ENCODE results near the gene NUP42. TPM values are rescaled to one million over a fixed set of nuclear protein-coding genes. Genes with fewer than 3 reads are reported as not detected.
"Not testable (repeated sequence)": the region's sequence is repeated elsewhere in the genome, so short reads cannot be mapped to it uniquely, and the experiment has no call there.

Gene NUP42
- total RNA-seq, 1 donor from 2014 or later: 21.6 TPM

DNA sequence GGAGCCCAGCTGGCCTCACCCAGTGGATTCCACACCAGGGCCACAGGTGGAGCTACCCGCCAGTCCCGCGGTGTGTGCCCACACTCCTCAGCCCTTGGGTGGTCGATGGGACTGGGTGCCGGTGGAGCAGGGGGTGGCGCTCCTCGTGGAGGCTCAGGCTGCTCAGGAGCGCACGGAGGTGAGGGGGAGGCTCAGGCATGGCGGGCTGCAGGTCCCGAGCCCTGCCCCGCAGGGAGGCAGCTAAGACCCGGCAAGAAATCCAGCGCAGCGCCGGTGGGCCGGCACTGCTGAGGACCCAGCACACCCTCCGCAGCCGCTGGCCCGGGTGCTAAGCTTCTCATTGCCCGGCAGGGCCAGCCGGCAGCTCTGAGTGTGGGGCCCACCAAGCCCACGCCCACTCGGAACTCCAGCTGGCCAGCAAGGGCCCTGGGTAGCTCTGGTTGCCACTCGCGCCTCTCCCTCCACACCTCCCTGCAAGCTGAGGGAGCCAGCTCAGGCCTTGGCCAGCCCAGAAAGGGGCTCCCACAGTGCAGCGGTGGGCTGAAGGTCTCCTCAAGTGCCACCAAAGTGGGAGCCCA is 11.9 kb downstream of the NUP42 start:
- DNase-seq (ENCODE audit: missing footprints); intact Hi-C loops (cut with DNase I); ATAC-seq: not testable (repeated sequence)

DNA sequence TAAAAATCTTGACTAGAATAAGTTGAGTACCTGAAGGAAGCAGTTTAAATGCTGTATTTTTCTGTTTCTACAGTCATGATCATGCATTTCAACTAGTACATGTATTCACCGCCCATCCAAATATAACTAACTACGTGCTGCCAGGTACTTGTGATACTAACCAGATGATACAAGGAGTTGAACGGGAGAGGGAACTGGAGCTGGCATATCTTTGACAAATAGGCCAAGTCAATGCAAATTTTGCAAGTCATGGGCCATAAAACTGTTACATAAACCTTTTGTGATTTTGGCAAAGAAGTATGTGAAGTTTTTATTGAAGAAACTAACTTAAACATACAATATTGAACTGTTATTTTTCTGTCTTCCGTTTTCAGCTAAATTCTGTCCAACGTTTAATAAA is 14.5 kb downstream of the NUP42 start:
- intact Hi-C loops (cut with DNase I): loop anchor here (5.0 kb wide), 1 partner anchor 51 kb away; the partner anchor contains the start of gene GPNMB

DNA sequence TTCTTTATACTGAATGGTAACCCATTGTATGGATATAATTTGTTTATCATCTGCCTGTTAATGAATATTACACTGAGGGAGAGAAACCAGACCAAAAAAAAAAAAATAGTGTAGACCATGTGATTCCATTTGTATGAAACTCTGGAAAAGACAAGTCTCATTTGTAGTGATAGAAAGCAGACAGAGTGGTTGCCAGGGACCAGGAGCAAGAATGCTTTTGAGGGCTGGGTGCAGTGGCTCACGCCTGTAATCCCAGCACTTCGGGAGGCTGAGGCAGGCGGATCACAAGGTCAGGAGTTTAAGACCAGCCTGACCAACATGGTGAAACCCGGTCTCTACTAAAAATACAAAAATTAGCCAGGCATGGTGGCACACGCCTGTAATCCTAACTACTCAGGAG is 15.9 kb downstream of the NUP42 start:
- DNase-seq (ENCODE audit: missing footprints); ATAC-seq: not testable (repeated sequence)
- intact Hi-C loops (cut with DNase I): loop anchor here (5.0 kb wide), 1 partner anchor 50 kb away; the partner anchor contains the start of gene GPNMB

More for the DNA sequence above, 14.5 kb downstream of the NUP42 start:
- DNase-seq (ENCODE audit: missing footprints): no peak
- ATAC-seq: peak; percentile 79

DNA sequence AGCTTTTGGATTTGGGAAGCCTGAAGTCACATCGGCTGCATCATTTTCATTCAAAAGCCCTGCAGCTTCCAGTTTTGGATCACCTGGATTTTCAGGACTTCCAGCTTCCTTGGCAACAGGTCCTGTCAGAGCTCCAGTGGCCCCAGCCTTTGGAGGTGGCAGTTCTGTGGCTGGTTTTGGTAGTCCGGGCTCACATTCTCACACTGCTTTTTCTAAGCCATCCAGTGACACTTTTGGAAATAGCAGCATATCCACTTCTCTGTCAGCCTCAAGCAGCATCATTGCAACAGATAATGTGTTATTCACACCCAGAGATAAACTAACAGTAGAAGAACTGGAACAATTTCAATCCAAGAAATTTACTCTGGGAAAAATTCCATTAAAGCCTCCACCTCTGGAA is 18.5 kb downstream of the NUP42 start:
- no peak for DNase-seq (ENCODE audit: missing footprints)
- no peak for ATAC-seq
- intact Hi-C loops (cut with DNase I): no loop called here

DNA sequence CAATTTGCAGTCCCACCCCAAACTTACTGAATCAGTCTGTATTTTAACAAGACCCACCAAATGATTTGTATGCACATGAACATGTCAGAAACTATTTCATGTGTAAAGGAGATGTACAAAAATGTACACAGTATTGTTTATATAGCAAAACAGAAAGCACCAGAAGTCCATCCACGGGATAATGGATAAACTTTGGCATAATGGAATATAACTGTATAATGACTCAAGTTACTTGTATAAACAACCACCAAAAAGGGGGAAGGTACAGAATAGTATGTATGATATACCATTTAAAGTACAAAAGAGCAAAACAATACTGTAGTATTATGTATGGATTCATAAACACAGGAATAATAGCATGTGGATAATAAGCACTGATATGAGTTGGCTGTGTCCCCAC is 22.4 kb downstream of the NUP42 start:
- intact Hi-C loops (cut with DNase I): no loop called here
- no peak for ATAC-seq

DNA sequence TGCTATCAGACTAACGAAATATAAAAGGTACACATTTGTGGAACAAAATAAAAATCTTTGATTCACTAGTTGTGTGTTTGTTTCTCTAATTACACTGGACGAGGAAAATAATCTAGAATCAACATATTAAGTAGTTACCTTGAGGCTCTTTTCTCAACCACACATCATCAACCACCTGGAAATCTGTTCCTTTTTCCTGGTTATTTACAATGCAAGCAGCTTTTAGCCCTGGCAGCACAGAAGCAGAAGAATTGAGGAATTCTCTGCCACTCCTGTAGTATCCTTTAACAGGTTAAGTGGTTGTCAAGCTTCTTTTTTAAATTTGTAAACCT is 23.7 kb downstream of the NUP42 start:
- no peak for ATAC-seq
- DNase-seq (ENCODE audit: missing footprints): no peak
- intact Hi-C loops (cut with DNase I): no loop called here

More for the DNA sequence above, 22.4 kb downstream of the NUP42 start:
- no peak for DNase-seq (ENCODE audit: missing footprints)

DNA sequence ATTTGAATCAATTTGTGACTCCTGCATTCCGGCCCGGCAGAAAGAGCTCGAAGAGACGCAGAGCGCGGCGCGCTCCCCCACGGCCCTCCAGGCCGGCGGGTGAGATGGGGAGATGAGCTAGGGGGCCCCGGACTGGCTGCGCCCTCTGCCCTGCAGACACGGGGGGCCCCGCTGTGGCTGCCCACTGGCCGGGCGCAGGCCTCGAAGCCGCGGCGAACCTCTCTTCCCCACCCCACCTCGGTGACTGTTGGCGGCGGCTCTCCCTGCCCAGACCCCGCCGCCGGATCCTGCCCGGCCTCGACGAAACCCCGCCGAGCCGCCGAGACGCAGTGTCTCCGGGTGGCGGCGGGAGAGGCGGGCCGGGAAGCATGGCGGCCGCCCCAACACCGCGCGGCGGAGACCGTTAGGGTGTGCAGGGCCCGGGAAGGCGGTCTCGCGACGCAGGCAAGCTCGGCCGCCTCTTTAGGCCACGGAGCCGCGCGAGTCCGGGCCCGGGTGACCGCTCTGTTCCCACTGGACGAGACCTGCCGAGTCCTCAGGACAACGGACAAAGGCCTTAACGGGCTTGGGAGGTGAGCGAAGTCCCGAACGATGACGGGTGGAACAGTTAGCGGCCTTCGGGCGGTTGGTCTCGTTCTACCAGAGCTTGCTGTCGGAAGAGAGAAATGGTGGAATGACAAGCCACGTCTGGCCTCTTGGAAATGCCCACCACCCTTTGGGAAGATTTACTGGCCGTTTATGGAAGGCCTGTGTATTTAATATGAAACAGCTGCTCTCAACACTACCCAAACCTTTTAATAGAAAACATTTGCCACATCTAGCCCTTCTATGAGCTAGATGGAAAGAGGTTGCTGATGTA is 24.3 kb downstream of the NUP42 start:
- ATAC-seq (peak; percentile 69), DNase-seq (ENCODE audit: missing footprints) (no peak)
- intact Hi-C loops (cut with DNase I): no loop called here

DNA sequence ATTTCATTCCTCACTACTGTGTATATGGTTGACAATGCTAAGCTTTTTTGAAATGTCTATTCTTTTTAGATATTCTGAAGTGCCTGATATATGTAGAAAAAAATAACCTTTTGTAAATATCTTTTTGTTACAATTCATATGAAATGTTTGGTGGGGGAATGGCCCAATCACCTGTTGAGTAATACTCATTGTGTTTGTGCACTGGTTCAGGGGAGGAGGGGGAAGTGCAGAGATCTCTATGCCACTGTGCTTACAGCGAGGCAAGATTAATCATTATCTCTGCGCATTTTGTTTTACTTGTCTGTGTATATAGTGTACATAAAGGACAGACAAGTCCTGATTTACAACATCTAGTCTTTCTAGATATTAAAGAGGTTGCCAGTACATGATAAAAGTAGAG is 25.2 kb downstream of the NUP42 start:
- no peak for ATAC-seq
- intact Hi-C loops (cut with DNase I): no loop called here
- no peak for DNase-seq (ENCODE audit: missing footprints)

DNA sequence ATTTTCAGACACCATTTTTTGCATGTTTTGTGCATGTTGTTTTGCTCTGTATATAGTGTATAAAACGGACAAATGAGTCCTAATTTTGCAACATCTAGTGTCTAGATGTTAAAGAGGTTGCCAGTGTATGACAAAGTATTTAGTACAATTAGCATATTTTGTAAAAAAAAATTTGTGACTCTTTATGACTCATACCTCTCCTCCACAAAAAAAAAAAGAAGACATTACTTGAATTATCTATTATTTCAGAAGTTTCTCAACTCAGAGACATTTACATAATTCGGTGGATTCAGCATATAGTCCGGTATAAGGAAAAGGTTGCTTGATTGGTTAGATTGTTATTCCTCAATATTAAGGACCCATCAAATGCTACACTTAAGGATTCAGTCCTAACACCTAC is 26.0 kb downstream of the NUP42 start:
- no peak for ATAC-seq
- no peak for DNase-seq (ENCODE audit: missing footprints)
- intact Hi-C loops (cut with DNase I): no loop called here

DNA sequence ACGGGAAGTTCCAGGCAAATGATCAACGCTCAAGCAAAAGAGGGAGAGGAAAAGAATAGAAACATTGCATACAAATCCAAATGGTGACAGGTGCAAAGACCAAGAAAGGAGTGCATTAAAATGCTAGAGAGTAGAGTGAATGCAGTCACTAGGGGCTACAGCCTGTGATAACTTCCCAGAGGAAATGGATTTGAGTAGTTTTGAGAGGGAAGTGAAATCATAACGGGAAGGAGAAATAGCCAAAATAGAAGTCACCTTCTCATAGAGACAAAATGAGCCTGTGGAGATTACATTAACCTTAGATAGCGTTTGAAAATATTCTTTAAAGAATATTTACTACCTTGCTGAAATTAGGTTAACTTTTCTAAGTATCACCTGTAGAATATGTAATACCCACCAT is 26.5 kb downstream of the NUP42 start:
- ATAC-seq (no peak), DNase-seq (ENCODE audit: missing footprints) (no peak)
- intact Hi-C loops (cut with DNase I): no loop called here

DNA sequence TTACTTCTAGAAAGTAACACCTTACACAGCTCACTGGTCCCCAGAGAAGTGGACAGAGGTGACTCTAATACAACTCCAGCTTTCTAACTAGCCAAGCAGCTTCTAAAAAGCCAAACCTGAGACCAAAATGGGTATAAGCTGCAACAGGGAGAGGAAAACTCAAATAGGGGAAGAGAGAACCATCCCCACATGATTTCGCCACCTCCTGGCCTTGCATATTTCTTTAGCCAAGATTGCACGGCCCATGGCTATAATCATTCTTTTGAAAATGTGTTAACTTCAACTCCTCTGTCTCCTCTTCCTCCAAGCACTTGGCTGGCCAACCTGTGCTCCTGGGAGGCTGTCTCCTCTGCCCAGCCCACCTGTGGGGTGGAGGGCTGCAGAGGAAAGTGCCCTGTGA is 28.7 kb downstream of the NUP42 start:
- DNase-seq (ENCODE audit: missing footprints) (no peak), ATAC-seq (no peak)
- intact Hi-C loops (cut with DNase I): no loop called here

DNA sequence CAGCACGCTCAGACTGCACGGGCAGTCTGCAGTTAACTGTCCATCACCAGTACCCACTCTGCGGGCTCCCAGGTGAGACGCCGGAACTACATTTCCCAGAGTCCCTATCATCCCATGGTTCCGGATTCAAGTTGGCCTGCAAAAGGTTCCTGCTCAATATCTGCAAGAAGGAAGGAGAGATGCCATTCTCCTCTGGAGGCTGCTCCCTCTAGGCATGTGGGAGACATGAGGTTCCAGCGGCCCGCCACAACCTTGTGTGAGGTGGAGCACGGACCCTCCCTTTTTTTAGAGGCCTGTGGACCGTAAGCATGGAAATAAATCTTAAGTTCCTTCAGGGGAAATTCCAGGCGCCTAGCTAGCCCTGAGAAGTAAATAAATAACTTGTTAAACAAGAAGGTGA is 29.7 kb downstream of the NUP42 start:
- intact Hi-C loops (cut with DNase I): no loop called here
- ATAC-seq (no peak), DNase-seq (ENCODE audit: missing footprints) (no peak)

DNA sequence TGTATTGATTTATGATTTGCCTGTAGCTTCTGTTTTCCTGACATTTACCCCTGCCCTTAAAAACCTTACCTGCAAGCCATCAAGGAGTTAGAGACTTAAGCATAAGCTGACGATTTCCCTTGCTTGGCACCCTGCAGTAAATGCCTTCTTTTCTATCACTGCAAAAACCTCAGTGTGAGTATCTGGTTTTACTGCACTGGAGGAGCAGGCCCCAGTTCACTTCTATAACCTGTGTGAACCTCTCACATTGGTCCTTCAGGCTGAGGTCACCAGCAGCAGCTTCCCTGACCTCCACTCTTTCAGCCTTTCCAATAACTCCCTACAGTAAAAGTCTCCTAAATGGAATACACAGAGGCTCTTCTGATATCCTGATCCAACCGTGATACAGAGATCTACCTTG is 30.5 kb downstream of the NUP42 start:
- DNase-seq (ENCODE audit: missing footprints) (no peak), ATAC-seq (no peak)
- intact Hi-C loops (cut with DNase I): no loop called here

DNA sequence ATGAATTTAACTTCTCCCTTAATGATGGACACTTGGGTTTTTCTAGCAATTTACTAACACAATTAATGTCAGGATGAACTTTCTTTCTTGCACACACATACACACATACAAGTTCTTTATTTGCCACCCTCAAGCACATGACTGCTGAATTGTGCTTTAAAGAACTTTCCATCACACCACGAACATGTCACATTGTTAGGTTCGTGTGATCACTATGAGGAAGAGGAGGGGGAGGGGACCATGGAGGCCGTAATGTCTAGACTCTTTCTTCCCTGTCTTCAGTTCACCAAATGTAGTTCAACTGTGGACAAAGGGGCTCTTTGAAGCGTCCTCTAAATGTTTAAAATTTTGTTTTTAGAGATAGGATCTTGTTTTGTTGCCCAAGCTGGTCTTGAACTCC is 31.0 kb downstream of the NUP42 start:
- ATAC-seq: no peak
- DNase-seq (ENCODE audit: missing footprints): no peak
- intact Hi-C loops (cut with DNase I): no loop called here

DNA sequence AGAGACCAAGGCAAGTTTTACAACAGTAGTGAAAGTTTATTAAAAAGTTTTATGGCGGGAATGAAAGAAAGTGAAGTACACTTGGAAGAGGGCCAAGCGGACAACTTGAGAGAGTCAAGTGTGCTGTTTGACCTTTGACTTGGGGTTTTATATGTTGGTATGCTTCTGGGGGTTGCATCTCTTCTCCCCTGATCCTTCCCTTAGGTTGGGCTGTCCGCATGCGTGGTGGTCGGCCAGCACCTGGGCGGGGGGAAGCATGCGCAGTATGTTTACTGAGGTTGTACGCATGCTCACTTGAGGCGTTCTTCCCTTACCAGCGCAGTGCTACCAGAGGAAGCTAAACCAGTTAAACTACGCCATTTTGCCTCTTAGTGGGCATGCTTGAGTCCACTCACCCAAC is 31.9 kb downstream of the NUP42 start:
- no peak for DNase-seq (ENCODE audit: missing footprints)
- no peak for ATAC-seq
- intact Hi-C loops (cut with DNase I): no loop called here

DNA sequence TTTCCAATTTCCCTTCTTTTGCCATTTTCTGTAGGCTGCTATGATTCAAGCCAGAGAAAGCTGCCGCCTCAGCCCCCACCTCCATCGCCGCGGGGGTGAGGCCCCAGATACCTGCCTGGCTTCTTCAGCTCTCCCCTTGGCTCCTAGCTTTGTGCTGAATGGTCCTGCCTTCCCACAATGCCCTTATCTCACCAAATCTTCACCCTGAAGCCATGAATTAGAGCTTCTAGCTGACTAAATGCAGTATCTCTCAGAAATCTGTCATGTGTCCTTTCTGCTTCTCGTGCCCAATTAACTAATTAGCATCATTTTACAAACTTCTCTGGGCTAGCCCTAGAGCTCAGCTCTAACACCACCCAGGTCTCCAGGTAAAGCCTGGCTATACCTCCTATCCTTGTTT is 32.6 kb downstream of the NUP42 start:
- DNase-seq (ENCODE audit: missing footprints) (no peak), ATAC-seq (no peak)
- intact Hi-C loops (cut with DNase I): no loop called here

DNA sequence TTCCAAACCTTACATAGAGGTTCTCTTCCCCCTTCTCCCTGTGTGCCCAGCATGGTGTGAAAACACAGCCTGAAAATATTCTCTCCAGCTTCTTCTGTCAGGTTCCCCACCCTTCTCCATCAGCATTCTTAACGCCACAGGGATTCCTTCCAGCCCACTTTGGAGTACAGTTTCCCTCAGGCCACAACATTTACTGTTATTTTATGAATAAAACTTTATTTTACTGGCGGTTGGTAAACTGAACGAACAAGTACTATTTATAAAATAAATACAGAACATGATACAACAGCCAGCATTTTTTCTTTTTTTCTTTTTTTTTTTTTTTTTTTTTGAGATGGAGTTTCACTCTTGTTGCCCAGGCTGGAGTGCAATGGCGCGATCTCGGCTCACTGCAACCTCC is 33.1 kb downstream of the NUP42 start:
- ATAC-seq (no peak), DNase-seq (ENCODE audit: missing footprints) (no peak)
- intact Hi-C loops (cut with DNase I): no loop called here

DNA sequence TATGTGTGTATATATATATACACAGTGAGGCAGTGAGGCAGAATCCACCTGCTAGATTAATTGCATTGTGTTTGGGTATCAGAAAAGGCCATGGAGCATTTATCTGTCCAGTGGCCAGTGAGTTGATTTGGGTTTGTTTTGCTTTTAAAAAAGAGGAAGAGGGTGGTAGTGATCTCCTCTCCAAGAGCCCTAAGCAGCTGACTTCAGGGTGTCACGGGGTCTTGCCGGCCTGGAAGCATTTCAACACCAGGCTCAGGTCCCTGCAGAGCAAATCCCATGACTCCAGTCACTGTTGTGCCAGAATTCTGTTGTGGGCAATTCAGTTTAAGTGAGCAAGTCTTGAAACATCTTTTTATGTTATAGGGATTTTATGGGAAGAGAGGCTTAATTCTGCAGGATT is 34.2 kb downstream of the NUP42 start:
- DNase-seq (ENCODE audit: missing footprints) (no peak), ATAC-seq (peak; percentile 66)
- intact Hi-C loops (cut with DNase I): no loop called here

DNA sequence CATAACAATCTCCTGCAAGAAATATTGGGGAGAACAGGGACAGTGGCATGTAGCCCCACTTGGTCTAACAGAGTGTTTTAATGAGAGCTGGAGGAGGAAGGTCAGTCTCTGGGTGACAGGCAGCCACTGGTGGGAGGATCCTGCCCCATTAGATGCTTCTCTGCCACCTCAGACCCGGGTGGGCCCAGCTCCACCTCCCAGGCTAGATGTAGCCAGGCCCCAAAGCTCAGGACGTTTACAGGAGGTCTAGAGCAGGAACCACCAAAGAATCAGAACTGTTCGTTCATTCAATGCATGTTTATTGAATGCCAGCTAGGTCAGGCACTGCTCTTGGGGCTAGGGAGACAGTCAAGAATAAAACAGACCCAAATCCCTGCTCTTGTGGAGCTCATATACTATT is 36.3 kb downstream of the NUP42 start:
- ATAC-seq (no peak), DNase-seq (ENCODE audit: missing footprints) (no peak)
- intact Hi-C loops (cut with DNase I): no loop called here

DNA sequence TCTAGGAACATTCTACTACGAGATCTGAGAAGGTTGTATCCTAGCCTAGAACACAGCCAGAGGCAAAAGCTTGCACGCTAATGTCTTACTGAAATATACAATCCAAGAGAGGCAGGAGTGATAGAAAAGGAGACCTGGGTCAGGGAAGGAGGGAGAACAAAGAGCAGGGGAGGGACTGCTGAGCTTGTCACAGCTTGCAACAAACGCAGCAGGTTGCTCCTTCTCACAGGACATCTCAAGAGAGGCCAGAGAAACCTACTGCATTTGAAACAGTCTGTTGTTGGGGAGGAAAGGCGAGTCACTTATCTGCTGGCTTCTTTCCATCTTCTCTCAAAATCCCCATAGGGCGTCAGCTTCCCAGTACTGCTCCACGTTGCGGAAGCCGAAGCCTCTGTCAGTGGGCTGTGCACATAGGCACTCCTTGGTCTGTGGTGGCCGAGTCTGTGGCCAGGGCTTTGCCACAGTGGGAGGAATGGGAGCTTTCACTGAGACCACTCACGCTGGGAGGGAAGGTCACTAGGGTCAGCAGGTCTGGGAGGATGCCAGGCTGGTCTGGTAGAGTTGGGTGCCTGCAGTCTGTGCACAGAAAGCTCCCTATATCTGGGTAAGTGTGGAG is 39.0 kb downstream of the NUP42 start:
- intact Hi-C loops (cut with DNase I): no loop called here
- ATAC-seq (no peak), DNase-seq (ENCODE audit: missing footprints) (no peak)
